Brain microvascular endothelial cell (primary cell): ENCODE results near the gene GNGT1.

ENCODE experiments used
- DNase-seq: peaks from one replicate; pipeline ENCODE4 v3.0.0-alpha.2; 2020
- H3K27ac ChIP-seq: fragments of 250-450 bp; sonication (Bioruptor Pico); 2 replicates; pipeline ENCODE4 v1.5.1; 2020; ENCODE audit warnings: mild to moderate bottlenecking, moderate library complexity
- H3K27me3 ChIP-seq: fragments of 250-450 bp; sonication (Bioruptor Pico); replicated peaks from 2 replicates; pipeline ENCODE4 v1.5.1; 2020; ENCODE audit warnings: mild to moderate bottlenecking
- H3K36me3 ChIP-seq: fragments of 250-450 bp; sonication (Bioruptor Pico); replicated peaks from 2 replicates; pipeline ENCODE4 v1.5.1; 2020; ENCODE audit warnings: mild to moderate bottlenecking
- H3K4me3 ChIP-seq: 2 replicates; pipeline ENCODE4 v1.5.1; 2011; ENCODE audit warnings: low read depth, mild to moderate bottlenecking, control low read depth, low read length, moderate library complexity
- CTCF ChIP-seq: IDR thresholded peaks from 2 replicates; pipeline ENCODE4 v1.5.1; 2011; ENCODE audit warnings: low read depth, mild to moderate bottlenecking, moderate library complexity, low read length, control low read depth, inconsistent platforms; ENCODE audit errors: missing control alignments
- in situ Hi-C: cut with HindIII; loops from 2 replicates; pipeline ENCODE4 v1.10.0; 2017; ENCODE audit warnings: low sequenced_read_pairs, low pct_ligation_motif_present

The GNGT1 gene

GRCh38 chr7:93948873-93949272 lies 42.5 kb downstream of the GNGT1 start:
- in situ Hi-C loops: no loop called here
- no peak for TF ChIP-seq CTCF
- no peaks in the 10 kb centered on the region for H3K36me3 ChIP-seq
- DNase-seq: no peak
- no peak overlapping the region for H3K4me3 ChIP-seq
- peak overlapping the region; percentile 44 for H3K27ac ChIP-seq
- H3K27me3 ChIP-seq: no peaks in the 10 kb centered on the region

GRCh38 chr7:93949423-93949822 lies 43.1 kb downstream of the GNGT1 start:
- H3K27ac ChIP-seq: peak overlapping the region; percentile 44
- peak; percentile 92 for DNase-seq
- TF ChIP-seq CTCF: no peak
- H3K36me3 ChIP-seq: no peaks in the 10 kb centered on the region
- H3K27me3 ChIP-seq: no peaks in the 10 kb centered on the region
- no peak overlapping the region for H3K4me3 ChIP-seq
- in situ Hi-C loops: no loop called here

GRCh38 chr7:93955304-93955703 lies 48.9 kb downstream of the GNGT1 start:
- H3K27ac ChIP-seq: no peak overlapping the region
- no peaks in the 10 kb centered on the region for H3K27me3 ChIP-seq
- no peaks in the 10 kb centered on the region for H3K36me3 ChIP-seq
- DNase-seq: no peak
- H3K4me3 ChIP-seq: no peak overlapping the region
- TF ChIP-seq CTCF: no peak
- in situ Hi-C loops: no loop called here

- no peak overlapping the region for H3K27ac ChIP-seq
- no peaks in the 10 kb centered on the region for H3K36me3 ChIP-seq
- no peaks in the 10 kb centered on the region for H3K27me3 ChIP-seq
- in situ Hi-C loops: no loop called here
- no peak overlapping the region for H3K4me3 ChIP-seq
- TF ChIP-seq CTCF: no peak
- DNase-seq: no peak
Observed at GRCh38 chr7:93957767-93958166, 51.4 kb downstream of the GNGT1 start.

GRCh38 chr7:93958216-93958615 lies 51.8 kb downstream of the GNGT1 start:
- TF ChIP-seq CTCF: no peak
- Histone ChIP-seq H3K36me3 (no peaks in the 10 kb centered on the region), H3K27me3 (no peaks in the 10 kb centered on the region), H3K27ac (no peak overlapping the region), H3K4me3 (no peak overlapping the region)
- in situ Hi-C loops: no loop called here
- DNase-seq: no peak

GRCh38 chr7:93958651-93959050 lies 52.3 kb downstream of the GNGT1 start:
- TF ChIP-seq CTCF: no peak
- Histone ChIP-seq H3K36me3 (no peaks in the 10 kb centered on the region), H3K27me3 (no peaks in the 10 kb centered on the region), H3K4me3 (no peak overlapping the region), H3K27ac (no peak overlapping the region)
- no peak for DNase-seq
- in situ Hi-C loops: no loop called here
